Esophagus mucosa (tissue), 1 donor: ENCODE measurements around the gene CLECL1. TPM values are rescaled to one million over a fixed set of nuclear protein-coding genes. Genes with fewer than 3 reads are reported as not detected.
"Not testable (repeated sequence)": the region's sequence is repeated elsewhere in the genome, so short reads cannot be mapped to it uniquely, and the experiment has no call there.

ENCODE experiments used
- ATAC-seq: fragments of 200-7000 bp; cut with Tn5 transposase; one replicate; pipeline ENCODE4 v1.9.1; 2020
- total RNA-seq: library from RNA; stranded (reverse); gene quantifications from one replicate; pipeline ENCODE4 v1.2.4, GENCODE V29; 2023
- donor health status: DM: yes; HTN: yes; CAD: no.

CLECL1 gene
- total RNA-seq, 1 donor from 2014 or later = not detected

DNA sequence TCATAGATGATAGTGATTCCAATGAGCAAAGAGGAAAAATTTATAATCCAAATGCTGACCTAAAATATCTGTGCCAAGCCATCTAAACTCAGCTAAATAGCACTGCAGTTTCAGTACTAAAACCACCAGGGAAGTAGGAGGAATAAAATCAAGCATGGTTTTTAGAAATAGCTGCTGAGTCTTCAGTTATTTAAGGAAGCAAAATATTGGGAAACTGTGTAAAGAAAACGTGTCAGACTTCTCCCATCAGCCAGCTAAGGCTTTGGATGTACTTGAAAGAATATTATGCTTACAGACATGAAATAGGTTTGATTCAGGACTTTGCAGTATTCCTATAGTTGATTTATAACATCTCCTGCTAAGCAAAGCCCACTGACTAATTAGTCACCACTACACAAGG, 38.7 kb downstream of the CLECL1 start:
- ATAC-seq = no peak

DNA sequence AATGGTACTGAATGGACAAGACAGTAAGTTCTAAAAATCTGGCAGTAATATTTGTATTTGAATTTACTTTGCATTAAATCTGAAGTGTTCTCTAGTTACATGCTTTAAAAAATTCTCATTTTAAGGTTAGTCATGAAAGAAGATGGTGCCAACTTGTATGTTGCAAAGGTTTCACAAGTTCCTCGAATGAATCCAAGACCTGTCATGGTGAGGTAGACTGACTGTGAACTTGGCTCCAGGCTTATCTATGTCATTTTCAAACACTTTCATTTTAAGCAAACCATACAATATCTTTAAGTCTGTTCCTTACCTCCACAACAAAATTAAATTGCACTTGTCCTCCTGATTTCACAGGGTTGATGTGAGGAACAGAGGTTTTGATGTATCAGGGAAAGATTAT, 40.0 kb downstream of the CLECL1 start:
- ATAC-seq = no peak

DNA sequence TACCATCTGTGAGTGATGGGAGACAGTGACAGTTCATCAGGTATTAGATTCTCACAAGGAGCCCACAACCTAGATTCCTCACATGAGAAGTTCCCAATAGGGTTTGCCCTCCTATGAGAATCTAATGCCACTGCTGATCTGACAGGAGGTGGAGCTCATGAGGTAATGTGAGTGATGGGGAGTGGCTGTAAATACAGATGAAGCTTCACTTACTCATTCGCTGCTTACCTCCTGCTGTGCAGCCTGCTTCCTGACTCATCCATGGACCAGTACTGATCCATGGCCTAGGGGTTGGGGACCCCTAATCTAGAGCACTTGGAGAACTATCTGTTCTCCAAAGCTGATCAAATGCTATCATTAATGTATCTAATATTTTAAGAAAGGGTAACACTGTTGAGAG, 45.7 kb downstream of the CLECL1 start:
- ATAC-seq = peak; percentile 65

DNA sequence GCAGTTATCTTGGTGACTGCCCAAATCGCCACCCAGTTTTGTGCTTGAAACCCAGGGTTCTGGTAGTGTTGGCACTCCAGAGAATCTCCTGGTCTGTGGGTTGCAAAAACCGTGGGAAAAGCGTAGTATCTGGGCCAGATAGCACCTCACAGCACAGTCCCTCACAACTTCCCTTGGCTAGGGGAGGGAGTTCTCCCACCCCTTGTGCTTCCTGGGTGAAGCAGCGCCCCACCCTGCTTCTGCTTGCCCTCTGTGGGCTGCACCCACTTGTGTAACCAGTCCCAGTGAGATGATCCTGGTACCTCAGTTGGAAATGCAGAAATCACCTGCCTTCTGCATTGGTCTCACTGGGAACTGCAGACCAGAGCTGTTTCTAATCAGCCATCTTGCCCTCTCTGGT, 47.0 kb downstream of the CLECL1 start:
- ATAC-seq = no peak

DNA sequence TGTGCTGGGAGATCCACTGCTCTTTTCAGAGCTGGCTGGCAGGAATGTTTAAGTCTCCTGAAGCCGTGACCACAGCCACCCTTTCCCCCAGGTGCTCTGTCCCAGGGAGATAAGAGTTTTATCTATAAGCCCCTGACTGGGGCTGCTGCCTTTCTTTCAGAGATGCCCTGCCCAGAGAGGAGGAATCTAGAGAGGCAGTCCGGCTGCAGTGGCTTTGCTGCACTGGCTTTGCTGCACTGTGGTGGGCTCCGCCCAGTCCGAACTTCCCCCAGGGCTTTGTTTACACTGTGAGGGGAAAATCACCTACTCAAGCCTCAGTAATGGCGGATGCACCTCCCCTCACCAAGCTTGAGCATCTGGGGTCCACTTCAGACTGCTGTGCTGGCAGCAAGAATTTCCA, 47.5 kb downstream of the CLECL1 start:
- ATAC-seq = not testable (repeated sequence)

DNA sequence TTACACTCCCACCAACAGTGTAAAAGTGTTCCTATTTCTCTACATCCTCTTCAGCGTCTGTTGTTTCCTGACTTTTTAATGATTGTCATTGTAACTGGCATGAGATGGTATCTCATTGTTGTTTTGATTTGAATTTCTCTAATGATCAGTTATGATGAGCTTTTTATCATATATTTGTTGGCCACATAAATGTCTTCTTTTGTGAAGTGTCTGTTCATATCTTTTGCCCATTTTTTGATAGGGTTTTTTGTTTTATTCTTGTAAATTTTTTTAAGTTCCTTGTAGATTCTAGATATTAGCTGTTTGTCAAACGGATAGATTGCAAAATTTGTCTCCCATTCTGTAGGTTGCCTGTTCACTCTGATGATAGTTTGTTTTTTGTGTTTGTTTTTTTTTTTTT, 49.9 kb downstream of the CLECL1 start:
- not testable (repeated sequence) for ATAC-seq

DNA sequence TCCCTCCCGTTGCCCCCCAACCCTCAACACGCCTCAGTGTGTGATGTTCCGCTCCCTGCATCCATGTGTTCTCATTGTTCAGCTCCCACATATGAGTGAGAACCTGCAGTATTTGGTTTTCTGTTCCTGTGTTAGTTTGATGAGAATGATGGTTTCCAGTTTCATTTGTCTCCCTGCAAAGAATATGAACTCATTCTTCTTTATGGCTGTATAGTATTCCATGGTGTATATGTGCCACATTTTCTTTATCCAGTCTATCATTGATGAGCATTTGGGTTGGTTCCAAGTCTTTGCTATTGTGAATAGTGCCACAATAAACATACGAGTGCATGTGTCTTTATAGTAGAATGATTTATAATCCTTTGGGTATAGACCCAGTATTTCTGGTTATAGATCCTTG, 50.4 kb downstream of the CLECL1 start:
- not testable (repeated sequence) for ATAC-seq

DNA sequence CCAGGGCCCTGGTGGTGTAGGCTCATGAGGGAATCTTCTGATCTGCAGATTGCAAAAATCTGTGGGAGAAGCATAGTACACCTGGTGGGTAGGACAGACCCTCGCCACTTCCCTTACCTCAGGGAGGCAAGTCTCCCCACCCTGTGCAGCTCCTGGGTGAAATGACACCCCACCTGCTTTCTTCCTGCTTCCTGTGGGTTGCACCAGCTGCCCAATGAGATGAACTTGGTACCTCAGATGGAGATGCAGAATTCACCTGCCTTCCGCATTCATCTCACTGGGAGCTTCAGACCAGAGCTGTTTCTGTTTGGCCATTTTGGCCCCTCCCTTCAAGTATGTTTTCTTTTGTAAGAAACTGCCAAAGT, 58.7 kb downstream of the CLECL1 start:
- ATAC-seq = peak; percentile 25

DNA sequence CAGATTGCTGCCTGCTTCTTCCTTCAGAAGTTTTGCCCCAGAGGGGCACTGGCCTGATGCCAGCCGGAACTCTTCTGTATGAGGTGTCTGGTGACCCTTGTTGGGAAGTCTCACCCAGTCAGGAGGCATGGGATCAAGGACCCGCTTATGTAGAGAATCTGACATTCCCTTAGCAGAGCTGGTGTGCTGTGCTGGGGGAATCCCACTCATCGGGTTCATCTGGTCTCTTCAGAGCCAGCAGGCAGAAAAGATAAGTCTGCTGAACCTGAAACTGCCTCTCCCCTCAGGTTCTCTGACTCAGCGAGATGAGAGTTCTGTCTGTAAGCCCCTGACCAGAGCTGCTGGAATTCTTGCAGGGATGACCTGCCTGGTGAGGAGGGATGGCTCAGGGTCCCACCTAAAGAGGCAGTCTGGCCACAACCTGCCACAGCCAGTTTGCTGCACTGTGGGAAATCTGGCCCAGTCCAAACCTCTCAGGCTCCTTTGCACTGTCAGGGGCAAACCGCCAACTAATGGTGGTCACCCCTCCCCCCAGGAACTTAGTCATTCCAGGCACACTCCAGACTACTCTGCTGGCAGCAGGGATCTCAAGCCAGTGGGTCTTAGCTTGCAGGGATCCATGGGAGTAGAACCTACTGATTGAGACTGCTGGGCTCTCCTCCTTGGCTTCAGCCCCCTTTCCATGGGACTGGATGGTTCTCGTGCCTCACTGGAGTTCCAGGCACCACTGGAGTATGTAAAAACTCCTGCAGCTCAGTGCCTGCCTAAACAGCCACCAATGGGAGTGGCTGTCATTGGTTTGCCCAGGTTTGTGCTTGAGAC, 59.3 kb downstream of the CLECL1 start:
- peak; percentile 77 for ATAC-seq

Other genes with a start within 250 kb of the CLECL1 start
- gene KLRB1, start 125.2 kb downstream of the CLECL1 start, total RNA-seq = 0.56 TPM
- 3.7 TPM for gene CLEC2D, start 63.4 kb downstream of the CLECL1 start, total RNA-seq
- gene CD69, start 27.8 kb upstream of the CLECL1 start, total RNA-seq = 0.68 TPM
- 0.36 TPM for gene KLRF1, start 94.4 kb upstream of the CLECL1 start, total RNA-seq
- gene CLEC2B, start 136.3 kb upstream of the CLECL1 start, total RNA-seq = 13.0 TPM
- not detected for gene KLRF2, start 148.4 kb upstream of the CLECL1 start, total RNA-seq
- gene CLEC2A, start 199.3 kb upstream of the CLECL1 start, total RNA-seq = not detected
- gene CLEC12A, start 238.3 kb upstream of the CLECL1 start, total RNA-seq = 0.36 TPM